ENCODE results near the gene C14orf119.

The C14orf119 gene

GRCh38 chr14:23063601-23064000 is 31.7 kb upstream of the C14orf119 start:
- DNase-seq (ENCODE audit: extremely low read depth, low read depth), result no peak
- no peak for TF ChIP-seq CTCF (IDR thresholded peaks at IDR 0.05; ENCODE audit: low read depth, low read length)

- no peak for TF ChIP-seq CTCF (IDR thresholded peaks at IDR 0.05; ENCODE audit: low read depth, low read length)
- DNase-seq (ENCODE audit: extremely low read depth, low read depth), result no peak
Observed at GRCh38 chr14:23066368-23066767, 28.9 kb upstream of the C14orf119 start.

GRCh38 chr14:23066855-23067744 is 28.2 kb upstream of the C14orf119 start:
- no peak for DNase-seq (ENCODE audit: extremely low read depth, low read depth)
- TF ChIP-seq CTCF (IDR thresholded peaks at IDR 0.05; ENCODE audit: low read depth, low read length), result no peak

- TF ChIP-seq CTCF (IDR thresholded peaks at IDR 0.05; ENCODE audit: low read depth, low read length), result no peak
- no peak for DNase-seq (ENCODE audit: extremely low read depth, low read depth)
Observed at GRCh38 chr14:23067847-23068788, 27.2 kb upstream of the C14orf119 start.

GRCh38 chr14:23068789-23069412 is 26.4 kb upstream of the C14orf119 start:
- peak; percentile 100 for TF ChIP-seq CTCF (IDR thresholded peaks at IDR 0.05; ENCODE audit: low read depth, low read length)
- peak; percentile 83 for DNase-seq (ENCODE audit: extremely low read depth, low read depth)

GRCh38 chr14:23069413-23069806 is 25.9 kb upstream of the C14orf119 start:
- DNase-seq (ENCODE audit: extremely low read depth, low read depth), result no peak
- TF ChIP-seq CTCF (IDR thresholded peaks at IDR 0.05; ENCODE audit: low read depth, low read length), result no peak
